SK-N-MC (cell line): ENCODE data around the gene FIGLA.
"Not testable (repeated sequence)": the region's sequence is repeated elsewhere in the genome, so short reads cannot be mapped to it uniquely, and the experiment has no call there.

Source experiments
- DNase-seq: peaks from one replicate; pipeline ENCODE4 v3.0.0-alpha.2; 2011; ENCODE audit warnings: low read depth, low spot score
- H3K27ac ChIP-seq: fragments of 200-600 bp; sonication (generic); 2 replicates; pipeline ENCODE4 v1.5.1; 2016; ENCODE audit warnings: mixed run types
- H3K36me3 ChIP-seq: fragments of 200-600 bp; sonication (generic); 2 replicates; pipeline ENCODE4 v1.6.1; 2017; ENCODE audit warnings: antibody characterized with exemption, low read length, mixed read lengths; ENCODE audit not compliant: insufficient read depth
- H3K4me3 ChIP-seq: fragments of 200-600 bp; sonication (generic); 2 replicates; pipeline ENCODE4 v1.5.1; 2016
- H3K9ac ChIP-seq: fragments of 200-600 bp; sonication (generic); 2 replicates; pipeline ENCODE4 v1.8.0; 2017; ENCODE audit warnings: mixed run types, mixed read lengths; ENCODE audit not compliant: insufficient read length
- H3K9me3 ChIP-seq: fragments of 200-600 bp; sonication (generic); 2 replicates; pipeline ENCODE4 v1.6.1; 2017; ENCODE audit warnings: low read depth, mild to moderate bottlenecking, antibody characterized with exemption, low read length, moderate library complexity, mixed read lengths
- EZH2 ChIP-seq: fragments of 200-600 bp; sonication (generic); IDR thresholded peaks from one replicate; pipeline ENCODE4 v1.6.1; 2017; ENCODE audit warnings: antibody characterized with exemption
- FOXP2 ChIP-seq: optimal IDR thresholded peaks from 2 replicates; pipeline ENCODE3; 2011; ENCODE audit warnings: mild to moderate bottlenecking, moderate library complexity; ENCODE audit not compliant: insufficient read depth; ENCODE audit errors: extremely low read length, control extremely low read depth
- POLR2AphosphoS5 ChIP-seq: IDR thresholded peaks from 2 replicates; pipeline ENCODE4 v1.6.1; 2012; ENCODE audit warnings: mild to moderate bottlenecking, low read depth, low read length, borderline replicate concordance

FIGLA gene

DNA sequence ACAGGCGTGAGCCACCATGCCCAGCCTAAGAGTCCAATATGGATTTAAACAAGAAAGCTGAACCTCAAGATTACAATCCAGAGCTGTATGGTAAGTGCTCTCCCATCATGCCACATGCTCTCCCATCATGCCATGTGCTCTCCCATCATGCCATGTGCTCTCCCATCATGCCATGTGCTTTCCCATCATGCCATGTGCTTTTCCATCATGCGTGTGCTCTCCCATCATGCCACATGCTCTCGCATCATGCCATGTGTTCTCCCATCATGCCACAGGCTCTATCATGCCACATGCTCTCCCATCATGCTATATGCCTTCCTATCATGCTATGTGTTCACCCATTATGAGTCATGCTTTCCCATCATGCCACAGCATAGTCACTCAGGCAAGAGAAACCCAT is 43.2 kb downstream of the FIGLA start:
- Histone ChIP-seq H3K9me3 (no peaks in the 10 kb centered on the region), H3K27ac (no peak overlapping the region), H3K36me3 (no peaks in the 10 kb centered on the region), H3K4me3 (no peak overlapping the region), H3K9ac (no peak overlapping the region)
- no peak for DNase-seq
- TF ChIP-seq FOXP2 (no peak), EZH2 (no peak), POLR2AphosphoS5 (no peak)

DNA sequence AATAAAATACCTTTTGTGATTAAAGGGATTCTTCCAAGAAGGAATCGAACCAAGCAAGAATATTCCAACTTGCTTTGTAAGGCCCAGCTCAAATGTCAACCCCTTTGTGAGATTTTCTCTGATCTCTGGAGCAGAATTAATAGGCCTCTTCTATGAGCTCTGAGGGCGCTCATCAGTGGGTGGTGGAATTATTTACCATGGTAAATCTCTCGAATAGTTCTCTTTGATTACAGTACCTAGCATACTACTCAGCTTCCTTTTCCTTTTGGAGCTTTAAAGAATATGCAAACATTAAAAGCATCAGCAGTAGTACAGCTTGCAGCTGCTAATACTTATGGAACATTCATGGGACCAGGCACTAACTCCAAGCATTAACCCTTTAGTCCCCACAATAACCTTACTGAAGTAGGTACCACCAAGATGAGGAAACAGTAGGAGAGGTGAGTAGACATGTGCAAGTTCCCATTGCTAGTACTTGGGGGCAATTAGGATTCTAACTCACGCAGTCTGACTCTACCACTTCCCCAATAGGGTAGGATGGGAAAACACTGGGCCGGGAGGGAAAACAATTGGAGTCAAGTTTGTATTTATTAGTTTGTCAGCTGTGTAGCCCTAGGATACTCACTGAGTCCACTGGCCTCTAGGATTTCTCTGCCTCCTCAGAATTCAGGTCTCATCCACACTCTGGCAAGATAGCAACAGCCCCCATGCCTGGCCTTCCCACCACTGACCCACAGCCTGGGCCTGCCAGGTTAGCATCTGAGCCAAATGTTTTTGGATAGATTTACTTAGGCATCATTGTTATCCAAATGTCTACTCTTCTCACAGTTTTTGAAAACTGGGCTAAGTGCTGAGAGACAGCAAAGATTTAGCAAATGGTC is 44.1 kb downstream of the FIGLA start:
- DNase-seq: no peak
- Histone ChIP-seq H3K36me3 (no peaks in the 10 kb centered on the region), H3K4me3 (no peak overlapping the region), H3K27ac (no peak overlapping the region), H3K9ac (no peak overlapping the region), H3K9me3 (no peaks in the 10 kb centered on the region)
- TF ChIP-seq EZH2: no peak
- no peak for TF ChIP-seq FOXP2

DNA sequence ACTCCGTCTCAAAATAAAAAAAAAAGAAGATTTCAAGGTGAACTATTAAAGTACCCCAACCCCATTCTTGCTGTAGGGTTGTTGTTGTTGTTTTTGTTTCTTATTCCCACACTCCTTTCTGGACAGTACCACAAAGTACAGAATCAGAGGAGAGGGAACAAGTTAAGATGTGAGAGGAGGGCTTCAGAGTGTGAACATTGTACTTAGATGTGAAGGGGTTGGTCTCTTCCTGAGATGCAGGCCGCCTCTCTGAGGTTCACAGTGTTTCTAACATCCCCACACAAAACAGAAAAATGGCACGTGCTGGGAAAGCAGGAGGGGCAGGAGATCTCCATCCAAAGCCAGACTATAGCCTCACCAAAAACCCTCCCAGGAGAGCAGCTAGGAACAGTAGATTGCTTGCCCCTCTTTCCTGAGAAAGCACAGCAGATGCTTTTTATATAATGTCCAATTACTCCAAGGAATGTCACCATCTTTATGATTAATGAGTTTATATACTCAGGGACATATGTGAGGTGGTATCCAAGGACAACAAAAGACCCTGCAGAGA is 45.1 kb downstream of the FIGLA start:
- H3K36me3 ChIP-seq: no peaks in the 10 kb centered on the region
- TF ChIP-seq POLR2AphosphoS5 (no peak), EZH2 (no peak), FOXP2 (no peak)
- DNase-seq: no peak
- no peak overlapping the region for H3K9ac ChIP-seq
- no peaks in the 10 kb centered on the region for H3K9me3 ChIP-seq
- H3K27ac ChIP-seq: no peak overlapping the region
- H3K4me3 ChIP-seq: no peak overlapping the region

DNA sequence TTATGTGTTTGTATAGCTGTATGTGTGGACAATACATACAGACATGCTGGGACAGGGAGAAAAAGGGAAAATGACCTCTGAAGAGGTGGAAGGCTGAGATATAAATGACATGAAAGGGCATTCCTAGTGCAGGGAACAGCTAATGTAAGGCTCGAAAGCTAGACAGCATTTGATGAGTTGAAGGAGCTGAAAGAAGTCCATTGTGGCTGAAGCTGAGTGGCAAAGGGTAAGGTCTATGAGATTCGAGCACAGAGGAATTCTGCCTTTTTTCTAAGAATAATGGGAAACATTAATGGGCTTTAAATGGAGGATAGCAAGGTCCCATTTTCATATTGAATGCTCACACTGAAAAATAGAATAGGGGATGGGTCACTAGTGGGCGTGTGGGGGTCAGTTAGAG is 46.0 kb downstream of the FIGLA start:
- Histone ChIP-seq H3K9me3 (no peaks in the 10 kb centered on the region), H3K9ac (no peak overlapping the region), H3K36me3 (no peaks in the 10 kb centered on the region), H3K4me3 (no peak overlapping the region), H3K27ac (no peak overlapping the region)
- TF ChIP-seq FOXP2: no peak
- TF ChIP-seq POLR2AphosphoS5: no peak
- no peak for TF ChIP-seq EZH2
- DNase-seq: no peak

DNA sequence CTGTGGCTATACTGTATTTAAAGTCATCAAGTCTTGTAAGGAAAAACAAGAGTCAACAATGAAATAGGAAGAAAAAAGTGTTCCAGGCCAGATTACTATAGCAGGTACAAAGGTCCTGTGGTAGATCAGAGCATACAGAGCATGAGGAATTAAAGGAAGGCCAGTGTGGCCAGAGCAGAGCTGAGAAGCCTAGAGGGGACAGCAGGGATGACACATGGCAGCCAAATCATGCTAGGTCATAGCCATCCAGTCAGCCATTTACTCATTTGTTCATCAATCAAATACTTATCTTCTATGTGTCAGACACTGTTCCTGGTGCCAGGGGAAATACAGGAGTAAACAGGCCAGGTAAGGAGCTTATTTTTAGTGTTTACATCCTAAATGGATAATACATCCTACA is 46.8 kb downstream of the FIGLA start:
- no peak overlapping the region for H3K27ac ChIP-seq
- H3K4me3 ChIP-seq: no peak overlapping the region
- TF ChIP-seq FOXP2 (no peak), EZH2 (no peak), POLR2AphosphoS5 (no peak)
- no peaks in the 10 kb centered on the region for H3K36me3 ChIP-seq
- no peak overlapping the region for H3K9ac ChIP-seq
- no peaks in the 10 kb centered on the region for H3K9me3 ChIP-seq
- no peak for DNase-seq

DNA sequence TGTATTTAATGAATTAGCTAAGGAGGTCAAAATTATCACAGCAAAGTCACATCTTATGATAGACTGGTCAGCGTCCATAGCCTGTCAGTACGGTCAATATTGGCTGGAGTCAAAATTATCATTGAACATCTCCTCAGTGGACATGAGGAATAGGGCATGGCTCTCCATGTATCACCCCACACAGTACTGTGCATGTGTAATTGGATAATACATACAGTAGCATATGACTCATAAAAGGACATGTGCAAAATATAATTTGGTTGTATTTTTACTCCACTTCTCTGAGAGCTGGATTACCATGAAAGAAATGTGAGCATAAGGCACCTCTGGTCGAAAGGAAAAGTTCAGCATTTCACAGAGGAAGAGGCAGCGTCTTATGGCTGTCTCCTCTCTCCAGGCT is 47.4 kb downstream of the FIGLA start:
- Histone ChIP-seq H3K9me3 (no peaks in the 10 kb centered on the region), H3K36me3 (no peaks in the 10 kb centered on the region), H3K9ac (no peak overlapping the region), H3K4me3 (no peak overlapping the region), H3K27ac (no peak overlapping the region)
- DNase-seq: no peak
- TF ChIP-seq POLR2AphosphoS5 (no peak), EZH2 (no peak), FOXP2 (no peak)

DNA sequence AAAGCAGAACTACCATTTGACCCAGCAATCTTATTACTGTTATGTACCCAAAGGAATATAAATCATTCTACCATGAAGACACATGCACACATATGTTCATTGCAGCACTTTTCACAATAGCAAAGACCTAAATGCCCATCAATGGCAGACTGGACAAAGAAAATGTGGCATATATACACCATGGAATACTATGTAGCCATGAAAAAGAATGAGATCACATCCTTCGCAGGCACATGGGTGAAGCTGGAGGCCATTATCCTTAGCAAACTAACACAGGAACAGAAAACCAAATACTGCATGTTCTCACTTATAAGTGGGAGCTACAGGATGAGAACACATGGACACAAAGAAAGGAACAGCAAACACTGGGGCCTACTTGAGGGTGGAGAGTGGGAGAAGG is 51.0 kb downstream of the FIGLA start:
- not testable (repeated sequence) for H3K27ac ChIP-seq, DNase-seq, H3K9ac ChIP-seq, H3K4me3 ChIP-seq, H3K9me3 ChIP-seq, H3K36me3 ChIP-seq

DNA sequence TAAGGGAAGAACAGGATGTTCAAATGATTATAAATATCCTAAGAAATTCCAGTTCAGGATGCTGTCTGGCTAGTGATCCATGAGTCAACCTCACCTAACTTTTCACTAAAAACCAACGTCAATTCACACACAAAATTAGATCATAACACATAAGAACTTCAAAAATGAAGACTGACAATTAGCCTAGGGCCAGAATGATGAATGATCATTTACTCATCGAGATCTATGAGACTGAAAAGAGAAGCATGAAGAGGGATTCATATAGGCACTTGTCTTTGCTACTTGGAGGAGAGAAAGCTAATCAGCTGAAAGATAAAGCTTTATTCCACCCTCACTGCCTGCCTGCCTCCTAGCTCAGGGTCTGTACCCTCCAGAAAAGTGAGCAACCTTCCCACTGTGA is 52.3 kb downstream of the FIGLA start:
- no peak for TF ChIP-seq POLR2AphosphoS5
- TF ChIP-seq FOXP2: no peak
- no peak for TF ChIP-seq EZH2
- H3K4me3 ChIP-seq: no peak overlapping the region
- no peak overlapping the region for H3K27ac ChIP-seq
- no peaks in the 10 kb centered on the region for H3K36me3 ChIP-seq
- no peak for DNase-seq
- H3K9me3 ChIP-seq: no peaks in the 10 kb centered on the region
- no peak overlapping the region for H3K9ac ChIP-seq

DNA sequence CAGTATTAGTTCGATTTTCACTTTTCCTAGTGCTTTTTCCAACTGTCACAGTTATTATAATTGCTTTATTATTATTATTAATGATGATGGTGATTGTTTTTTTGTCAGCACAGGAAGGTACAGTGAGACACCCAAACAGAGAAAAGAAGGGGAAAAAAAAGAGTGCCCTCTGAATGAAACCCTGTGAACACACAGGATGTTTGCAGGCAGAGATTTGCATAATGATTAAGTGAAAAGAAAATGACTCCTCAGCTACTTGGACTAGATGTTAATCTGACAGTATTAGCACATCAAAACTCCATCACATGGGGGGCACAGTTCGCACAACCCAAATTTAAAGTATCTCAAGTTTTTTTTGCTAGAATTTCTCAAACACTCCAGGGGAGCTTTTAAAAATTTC is 55.4 kb downstream of the FIGLA start:
- TF ChIP-seq FOXP2 (no peak), POLR2AphosphoS5 (no peak), EZH2 (no peak)
- Histone ChIP-seq H3K4me3 (no peak overlapping the region), H3K9me3 (no peaks in the 10 kb centered on the region), H3K9ac (no peak overlapping the region), H3K27ac (no peak overlapping the region), H3K36me3 (no peaks in the 10 kb centered on the region)
- DNase-seq: no peak
